ENCODE results near the gene RAD51D. TPM values are rescaled to one million over a fixed set of nuclear protein-coding genes. Genes with fewer than 3 reads are reported as not detected.

The RAD51D gene
- total RNA-seq, 1 donor from 2014 or later, result 11.1 TPM

DNA sequence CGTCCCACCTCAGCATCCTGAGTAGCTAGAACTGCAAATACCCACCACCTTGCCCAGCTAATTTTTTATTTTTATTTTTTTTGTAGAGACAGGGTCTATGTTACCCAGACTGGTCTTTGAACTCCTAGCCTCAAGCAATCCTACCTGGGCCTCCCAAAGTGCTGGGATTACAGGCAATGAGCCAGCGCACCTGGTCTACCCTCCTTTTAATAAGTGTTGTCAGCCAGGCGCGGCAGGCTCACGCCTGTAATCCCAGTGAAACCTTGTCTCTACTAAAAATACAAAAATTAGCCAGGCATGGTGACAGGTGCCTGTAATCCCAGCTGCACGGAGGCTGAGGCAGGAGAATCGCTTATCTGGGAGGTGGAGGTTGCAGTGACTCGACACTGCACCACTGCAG lies 75.5 kb downstream of the RAD51D start:
- Mint-ChIP-seq H3K36me3 (ENCODE audit: low read depth) (peaks cover 5% of the 10 kb centered on the region), H3K9me3 (ENCODE audit: low read depth) (no peaks in the 10 kb centered on the region), H3K27ac (ENCODE audit: unreplicated experiment) (no peak overlapping the region), H3K4me3 (ENCODE audit: unreplicated experiment) (no peak overlapping the region), H3K4me1 (ENCODE audit: low read depth) (peaks cover 8% of the 10 kb centered on the region), H3K27me3 (ENCODE audit: low read depth) (no peaks in the 10 kb centered on the region)
- no peak for DNase-seq (ENCODE audit: low spot score)
- TF ChIP-seq, protein P1, sequence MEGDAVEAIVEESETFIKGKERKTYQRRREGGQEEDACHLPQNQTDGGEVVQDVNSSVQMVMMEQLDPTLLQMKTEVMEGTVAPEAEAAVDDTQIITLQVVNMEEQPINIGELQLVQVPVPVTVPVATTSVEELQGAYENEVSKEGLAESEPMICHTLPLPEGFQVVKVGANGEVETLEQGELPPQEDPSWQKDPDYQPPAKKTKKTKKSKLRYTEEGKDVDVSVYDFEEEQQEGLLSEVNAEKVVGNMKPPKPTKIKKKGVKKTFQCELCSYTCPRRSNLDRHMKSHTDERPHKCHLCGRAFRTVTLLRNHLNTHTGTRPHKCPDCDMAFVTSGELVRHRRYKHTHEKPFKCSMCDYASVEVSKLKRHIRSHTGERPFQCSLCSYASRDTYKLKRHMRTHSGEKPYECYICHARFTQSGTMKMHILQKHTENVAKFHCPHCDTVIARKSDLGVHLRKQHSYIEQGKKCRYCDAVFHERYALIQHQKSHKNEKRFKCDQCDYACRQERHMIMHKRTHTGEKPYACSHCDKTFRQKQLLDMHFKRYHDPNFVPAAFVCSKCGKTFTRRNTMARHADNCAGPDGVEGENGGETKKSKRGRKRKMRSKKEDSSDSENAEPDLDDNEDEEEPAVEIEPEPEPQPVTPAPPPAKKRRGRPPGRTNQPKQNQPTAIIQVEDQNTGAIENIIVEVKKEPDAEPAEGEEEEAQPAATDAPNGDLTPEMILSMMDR (IDR thresholded peaks at IDR 0.05), result no peak

Other genes starting within 250 kb of the RAD51D start
- 2.1 to 3.0 TPM (median 2.1 TPM) in 3 replicates for gene CCT6B, start 158.4 kb downstream of the RAD51D start, total RNA-seq
- gene ZNF830, start 158.3 kb downstream of the RAD51D start, total RNA-seq, result 12.0 to 16.0 TPM (median 12.3 TPM) in 3 replicates
- gene LIG3, start 139.3 kb downstream of the RAD51D start, total RNA-seq, result 26.0 to 40.4 TPM (median 28.8 TPM) in 3 replicates
- 11.1 to 16.5 TPM (median 14.0 TPM) in 3 replicates for gene RFFL, start 56.2 kb downstream of the RAD51D start, total RNA-seq
- gene FNDC8, start 1.8 kb upstream of the RAD51D start, total RNA-seq, result not detected in 3 replicates
- 10.2 to 12.7 TPM (median 12.0 TPM) in 3 replicates for gene NLE1, start 22.4 kb upstream of the RAD51D start, total RNA-seq
- gene UNC45B, start 28.0 kb upstream of the RAD51D start, total RNA-seq, result not detected in 3 replicates
- gene SLC35G3, start 74.5 kb upstream of the RAD51D start, total RNA-seq, result not detected in 3 replicates
- 36.2 to 90.5 TPM (median 89.4 TPM) in 3 replicates for gene SLFN5, start 123.2 kb upstream of the RAD51D start, total RNA-seq